H1 (cell line): ENCODE measurements around the gene SPINK14. TPM values are rescaled to one million over a fixed set of nuclear protein-coding genes. Genes with fewer than 3 reads are reported as not detected.

ENCODE experiments used
- CTCF ChIA-PET: fragments of 300-600 bp; sonication (Branson Sonifier 250); formaldehyde crosslinking; loops from one replicate; lab custom pipeline; 2021; ENCODE audit not compliant: partially characterized antibody; lab: Charles Lee
- POLR2A ChIA-PET: fragments of 300-600 bp; sonication (Branson Sonifier 250); formaldehyde crosslinking; loops from one replicate; lab custom pipeline; 2021; ENCODE audit warnings: inconsistent platforms; ENCODE audit not compliant: partially characterized antibody; lab: Charles Lee
- DNase-seq, 2 experiments: peaks; one replicate each; pipeline versions ENCODE4 v3.0.0 to v3.0.0-alpha.2; 2010 to 2022; ENCODE audit warnings: low spot score in 2 of 2, low read depth in 1 of 2, mixed read lengths in 1 of 2
- FAIRE-seq: peaks from 2 replicates; lab custom pipeline; 2011; peaks lifted over from hg19 to GRCh38; lab: Jason Lieb, UNC
- H2AFZ ChIP-seq: 2 replicates; pipeline ENCODE4 v1.8.1; 2012; ENCODE audit warnings: low read length, inconsistent platforms
- H2AK5ac ChIP-seq: 2 replicates; pipeline ENCODE4 v1.6.1; 2013; ENCODE audit warnings: low read depth, low read length
- H2BK120ac ChIP-seq: replicated peaks from 2 replicates; pipeline ENCODE3; 2013; ENCODE audit warnings: low read depth, low read length, inconsistent platforms
- H2BK12ac ChIP-seq: 2 replicates; pipeline ENCODE4 v1.6.1; 2013; ENCODE audit warnings: low read depth, low read length
- H2BK15ac ChIP-seq: 2 replicates; pipeline ENCODE4 v1.6.1; 2013; ENCODE audit warnings: low read length
- H2BK20ac ChIP-seq: 2 replicates; pipeline ENCODE4 v1.6.1; 2013; ENCODE audit warnings: low read length
- H2BK5ac ChIP-seq: 2 replicates; pipeline ENCODE4 v1.6.1; 2013; ENCODE audit warnings: low read depth, low read length
- H3K14ac ChIP-seq: 2 replicates; pipeline ENCODE4 v1.6.1; 2013; ENCODE audit warnings: inconsistent platforms; ENCODE audit not compliant: insufficient read length
- H3K18ac ChIP-seq: 2 replicates; pipeline ENCODE4 v1.6.1; 2013; ENCODE audit warnings: low read length; ENCODE audit errors: extremely low read depth
- H3K23ac ChIP-seq: 2 replicates; pipeline ENCODE4 v1.6.1; 2013; ENCODE audit warnings: inconsistent platforms; ENCODE audit not compliant: insufficient read length
- H3K23me2 ChIP-seq: 2 replicates; pipeline ENCODE4 v1.6.1; 2013; ENCODE audit warnings: low read depth, low read length
- H3K27ac ChIP-seq: 2 replicates; pipeline ENCODE4 v1.6.1; 2011; ENCODE audit warnings: low read depth, low read length, inconsistent platforms
- H3K27me3 ChIP-seq, 4 experiments: replicated peaks in 1 of 4; 1 replicate in 1 of 4; 2 replicates in 3 of 4; pipeline versions ENCODE4 v1.6.1 to v1.8.1; 2011 to 2013; ENCODE audit warnings: low read length in 3 of 4, mild to moderate bottlenecking in 3 of 4, inconsistent platforms in 2 of 4, mixed read lengths in 2 of 4, moderate library complexity in 1 of 4; ENCODE audit not compliant: control insufficient read depth in 3 of 4, insufficient read depth in 3 of 4; ENCODE audit errors: extremely low read depth in 1 of 4
- H3K36me3 ChIP-seq, 4 experiments: 2 replicates each; pipeline versions ENCODE4 v1.6.1 to v1.8.1; 2011 to 2013; ENCODE audit warnings: mild to moderate bottlenecking in 4 of 4, low read length in 3 of 4, moderate library complexity in 2 of 4, control low read depth in 1 of 4, inconsistent platforms in 1 of 4; ENCODE audit not compliant: insufficient read depth in 4 of 4, control insufficient read depth in 2 of 4
- H3K4ac ChIP-seq: replicated peaks from 2 replicates; pipeline ENCODE3; 2013; ENCODE audit warnings: low read length, low read depth, mixed read lengths, inconsistent platforms; ENCODE audit not compliant: insufficient read length
- H3K4me1 ChIP-seq, 4 experiments: replicated peaks in 1 of 4; 1 replicate in 1 of 4; 2 replicates in 3 of 4; pipeline versions ENCODE4 v1.6.1 to v1.8.1; 2011 to 2013; ENCODE audit warnings: low read length in 3 of 4, inconsistent platforms in 2 of 4, mixed read lengths in 1 of 4; ENCODE audit not compliant: insufficient read depth in 4 of 4, control insufficient read depth in 3 of 4
- H3K4me2 ChIP-seq, 2 experiments: 2 replicates each; pipeline versions ENCODE4 v1.6.1 to v1.8.1; 2011 to 2013; ENCODE audit warnings: low read depth in 2 of 2, low read length in 2 of 2, control low read depth in 1 of 2, inconsistent platforms in 1 of 2, mild to moderate bottlenecking in 1 of 2; ENCODE audit not compliant: insufficient read depth in 1 of 2
- H3K4me3 ChIP-seq, 4 experiments: fragments of 200-600, 300-600 bp in 1 of 4; sonication (generic), shearing (Covaris generic), sonication (Bioruptor Twin) in 1 of 4; 2 replicates each; pipeline versions ENCODE4 v1.5.1 to v1.8.1; 2011 to 2016; ENCODE audit warnings: low read length in 4 of 4, low read depth in 3 of 4, control low read depth in 2 of 4, inconsistent platforms in 2 of 4, mild to moderate bottlenecking in 2 of 4, mixed read lengths in 1 of 4, moderate library complexity in 1 of 4; ENCODE audit not compliant: insufficient read depth in 2 of 4; ENCODE audit errors: extremely low read depth in 1 of 4
- H3K56ac ChIP-seq: replicated peaks from 2 replicates; pipeline ENCODE3; 2013; ENCODE audit warnings: low read depth, mild to moderate bottlenecking, mixed read lengths, low read length, inconsistent platforms; ENCODE audit not compliant: insufficient read length
- H3K79me1 ChIP-seq: 2 replicates; pipeline ENCODE4 v1.6.1; 2013; ENCODE audit warnings: low read depth, low read length, control low read depth
- H3K79me2 ChIP-seq, 2 experiments: 2 replicates each; pipeline versions ENCODE4 v1.6.1 to v1.8.1; 2012 to 2013; ENCODE audit warnings: low read length in 2 of 2, mild to moderate bottlenecking in 2 of 2, inconsistent platforms in 1 of 2; ENCODE audit not compliant: insufficient read depth in 2 of 2, control insufficient read depth in 1 of 2
- H3K9ac ChIP-seq, 4 experiments: replicated peaks in 1 of 4; 1 replicate in 1 of 4; 2 replicates in 3 of 4; pipeline versions ENCODE4 v1.6.1 to v1.8.1; 2011 to 2013; ENCODE audit warnings: low read depth in 3 of 4, low read length in 3 of 4, control low read depth in 2 of 4, mild to moderate bottlenecking in 2 of 4, moderate library complexity in 2 of 4, inconsistent platforms in 1 of 4; ENCODE audit errors: extremely low read depth in 1 of 4
- H3K9me3 ChIP-seq, 2 experiments: 2 replicates each; pipeline versions ENCODE4 v1.6.1 to v1.8.1; 2012 to 2013; ENCODE audit warnings: mild to moderate bottlenecking in 2 of 2, moderate library complexity in 2 of 2, control low read depth in 1 of 2, inconsistent platforms in 1 of 2, low read depth in 1 of 2, low read length in 1 of 2, mixed read lengths in 1 of 2; ENCODE audit not compliant: insufficient read depth in 2 of 2
- H4K20me1 ChIP-seq, 2 experiments: replicated peaks in 1 of 2; 2 replicates each; pipeline versions ENCODE3 to v1.8.1; 2011 to 2013; ENCODE audit warnings: inconsistent platforms in 2 of 2, low read length in 2 of 2, mild to moderate bottlenecking in 1 of 2; ENCODE audit not compliant: insufficient read depth in 2 of 2, control insufficient read depth in 1 of 2
- H4K5ac ChIP-seq: 2 replicates; pipeline ENCODE4 v1.6.1; 2013; ENCODE audit warnings: low read length, low read depth, mixed read lengths, inconsistent platforms; ENCODE audit not compliant: insufficient read length
- H4K8ac ChIP-seq: 2 replicates; pipeline ENCODE4 v1.8.0; 2013; ENCODE audit warnings: mild to moderate bottlenecking, moderate library complexity, low read length, inconsistent platforms; ENCODE audit not compliant: insufficient read depth; ENCODE audit errors: extremely low read depth
- H4K91ac ChIP-seq: replicated peaks from 2 replicates; pipeline ENCODE3; 2013; ENCODE audit warnings: low read length, mixed read lengths, inconsistent platforms; ENCODE audit not compliant: insufficient read length
- ATF3 ChIP-seq: IDR thresholded peaks from 2 replicates; pipeline ENCODE4 v1.6.1; 2011; ENCODE audit warnings: low read depth, mild to moderate bottlenecking, low read length; ENCODE audit not compliant: insufficient read depth
- CEBPB ChIP-seq: IDR thresholded peaks from 2 replicates; pipeline ENCODE4 v1.6.1; 2012; ENCODE audit warnings: low read depth, low read length
- EP300 ChIP-seq, 2 experiments: IDR thresholded peaks; 1 replicate in 1 of 2; 2 replicates in 1 of 2; pipeline ENCODE4 v1.6.1; 2011 to 2012; ENCODE audit warnings: low read depth in 2 of 2, low read length in 2 of 2, mild to moderate bottlenecking in 2 of 2, borderline replicate concordance in 1 of 2, inconsistent platforms in 1 of 2, moderate library complexity in 1 of 2
- FOSL1 ChIP-seq: IDR thresholded peaks from 2 replicates; pipeline ENCODE4 v1.6.1; 2011; ENCODE audit warnings: mild to moderate bottlenecking, low read depth, low read length, moderate library complexity; ENCODE audit not compliant: insufficient read depth
- HDAC2 ChIP-seq, 2 experiments: fragments of 300-600 bp in 1 of 2; sonication (generic) in 1 of 2; IDR thresholded peaks; 2 replicates each; pipeline ENCODE4 v1.6.1; 2011 to 2012; ENCODE audit warnings: low read depth in 2 of 2, low read length in 2 of 2, mild to moderate bottlenecking in 2 of 2, moderate library complexity in 2 of 2, borderline replicate concordance in 1 of 2, inconsistent platforms in 1 of 2
- PHF8 ChIP-seq: fragments of 200-600 bp; sonication (generic); conservative IDR thresholded peaks from 2 replicates; pipeline ENCODE4 v1.7.1; 2012; ENCODE audit warnings: low read depth, mild to moderate bottlenecking, inconsistent platforms, low read length, moderate library complexity
- SAP30 ChIP-seq: fragments of 300-600 bp; sonication (generic); IDR thresholded peaks from 2 replicates; pipeline ENCODE4 v1.7.1; 2012; ENCODE audit warnings: low read length, moderate library complexity, mild to moderate bottlenecking, inconsistent platforms; ENCODE audit not compliant: insufficient read depth, insufficient replicate concordance
- TEAD4 ChIP-seq: IDR thresholded peaks from 2 replicates; pipeline ENCODE4 v1.6.1; 2012; ENCODE audit warnings: low read depth, low read length, inconsistent platforms, mixed read lengths
- USF2 ChIP-seq: IDR thresholded peaks from 2 replicates; pipeline ENCODE4 v1.6.1; 2011; ENCODE audit warnings: low read length, improper control_type of control experiment
- WGBS, 2 experiments: shearing (Covaris generic) in 1 of 2; methylation state at CpG; one replicate each; pipeline versions ENCODE4 v1.1.6 to v1.1.7; 2013 to 2015; ENCODE audit warnings: low lambda C conversion rate in 2 of 2, mixed read lengths in 2 of 2, inconsistent platforms in 1 of 2, low coverage in 1 of 2, missing lambda C conversion rate in 1 of 2; ENCODE audit not compliant: insufficient replicate concordance in 2 of 2, insufficient coverage in 1 of 2, insufficient read length in 1 of 2; ENCODE audit errors: extremely low coverage in 1 of 2, missing lambda C conversion rate in 1 of 2; 5-methylcytosine and 5-hydroxymethylcytosine counted together
- polyA plus RNA-seq, 7 experiments: library from polyadenylated mRNA; depleted of rRNA in 3 of 7; stranded (reverse) in 5 of 7; unstranded in 2 of 7; fragments of >200 nt in 5 of 7; fragments of 200-250 nt in 2 of 7; gene quantifications; 1 replicate in 5 of 7; 2 replicates in 1 of 7; 4 replicates in 1 of 7; pipeline versions ENCODE4 v1.2.1 to v1.2.3, GENCODE V29; 2011 to 2013; ENCODE audit warnings: missing spikeins in 2 of 7, mixed read lengths in 2 of 7
- total RNA-seq: library from RNA; stranded (reverse); fragmentation: NEBNext Ultra II Directional; extraction: Animal tissue kit (Norgen Biotek cat#: 25700); gene quantifications from 2 replicates; pipeline ENCODE4 v1.2.1, GENCODE V29; 2021

SPINK14 gene
- total and polyA plus RNA-seq, 2 of the 8 experiments (the other 6 are each of a cell fraction or from before 2014, with no cell fraction given) = not detected

GRCh38 chr5:148172377-148172776, 4.0 kb downstream of the SPINK14 start:
- TF ChIP-seq TEAD4 (no peak), ATF3 (no peak), CEBPB (no peak), USF2 (no peak), HDAC2 (IDR thresholded peaks at IDR 0.05; ENCODE audit: borderline replicate concordance in 1 of 2, low read depth in 2 of 2, low read length in 2 of 2) (no peak), EP300 (IDR thresholded peaks at IDR 0.05; ENCODE audit: borderline replicate concordance in 1 of 2, low read depth in 2 of 2, low read length in 2 of 2) (no peak), FOSL1 (no peak), SAP30 (no peak), PHF8 (no peak)
- Histone ChIP-seq H3K9me3 (no peaks in the 10 kb centered on the region), H3K56ac (no peak overlapping the region), H3K23ac (no peak overlapping the region), H2BK20ac (no peak overlapping the region), H3K9ac (no peak overlapping the region), H3K27me3 (no peaks in the 10 kb centered on the region), H3K27ac (no peak overlapping the region), H3K79me1 (no peaks in the 10 kb centered on the region), H3K79me2 (no peaks in the 10 kb centered on the region), H3K4ac (no peak overlapping the region), H3K14ac (no peak overlapping the region), H2AK5ac (no peak overlapping the region), H2BK5ac (no peak overlapping the region), H3K36me3 (no peaks in the 10 kb centered on the region), H4K91ac (no peak overlapping the region), H2BK120ac (no peak overlapping the region), H2BK15ac (no peak overlapping the region), H2AFZ (no peak overlapping the region), H2BK12ac (no peak overlapping the region), H3K23me2 (no peaks in the 10 kb centered on the region), H3K4me2 (no peak overlapping the region), H3K4me3 (no peak overlapping the region), H3K18ac (no peak overlapping the region), H4K5ac (no peak overlapping the region), H4K20me1 (no peaks in the 10 kb centered on the region), H4K8ac (no peak overlapping the region), H3K4me1 (no peaks in the 10 kb centered on the region)
- CTCF ChIA-PET = interaction anchor here (0.6 to 2.2 kb wide), 3 partner anchors 23 to 256 kb away, joined by 3 to 5 read pairs (median 3); no protein-coding TSS in a partner anchor
- DNase-seq (no peak), FAIRE-seq (no peak)
- 77% methylated on average over 2 of the region's 2 CpGs; no CpG with 5 or more reads in 1 of the 2 experiments for WGBS, 2 experiments
- POLR2A ChIA-PET = no interaction called here
